NCI-H1105 treated with DMSO at 0.1 percent for 48 hours (cell line): ENCODE data around the gene GNRHR.

Experiments used
- DNase-seq: peaks from one replicate; lab custom pipeline; 2025; lab: John Stamatoyannopoulos, UW

The GNRHR gene

GRCh38 chr4:67700116-67700737 is 54.0 kb downstream of the GNRHR start:
- DNase-seq, result peak; percentile 13

- DNase-seq, result no peak
Measured at GRCh38 chr4:67699603-67700002, 54.6 kb downstream of the GNRHR start.

- no peak for DNase-seq
Measured at GRCh38 chr4:67697860-67698687, 56.1 kb downstream of the GNRHR start.

- DNase-seq, result no peak
Measured at GRCh38 chr4:67696061-67696460, 58.1 kb downstream of the GNRHR start.

- DNase-seq, result no peak
Measured at GRCh38 chr4:67694662-67695061, 59.5 kb downstream of the GNRHR start.

- DNase-seq, result no peak
Measured at GRCh38 chr4:67691328-67691727, 62.9 kb downstream of the GNRHR start.
